ENCODE measurements around the gene COMMD7. TPM values are rescaled to one million over a fixed set of nuclear protein-coding genes. Genes with fewer than 3 reads are reported as not detected.
A peak's percentile ranks its signal among the peaks of the same experiment; 100 is the strongest.

The COMMD7 gene
- total and polyA plus RNA-seq, 4 donors: 26.1 to 53.4 (median 43.0) TPM

DNA sequence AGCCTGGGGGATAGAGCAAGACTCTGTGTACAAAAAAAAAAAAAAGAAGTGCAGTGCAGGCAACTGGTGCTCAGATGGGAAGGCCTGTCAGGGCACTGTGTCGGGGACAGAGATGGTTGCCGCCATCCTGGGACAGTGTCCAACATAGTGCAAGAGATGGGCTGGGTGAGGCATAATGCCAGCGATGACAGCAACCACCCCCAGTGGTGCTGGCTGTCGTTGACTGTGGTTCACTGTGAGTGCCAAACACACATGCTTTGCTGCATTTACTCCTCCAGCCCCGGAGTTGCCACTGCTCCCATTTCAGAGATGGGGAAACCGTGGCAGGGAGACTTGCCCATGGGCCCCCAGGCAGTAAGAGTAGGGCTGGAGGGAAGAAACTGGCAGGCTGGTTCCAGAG lies 64.3 kb downstream of the COMMD7 start:
- WGBS, 2 donors: 48 to 63% methylated on average over 6 of the region's 6 CpGs
- TF ChIP-seq, protein P1, sequence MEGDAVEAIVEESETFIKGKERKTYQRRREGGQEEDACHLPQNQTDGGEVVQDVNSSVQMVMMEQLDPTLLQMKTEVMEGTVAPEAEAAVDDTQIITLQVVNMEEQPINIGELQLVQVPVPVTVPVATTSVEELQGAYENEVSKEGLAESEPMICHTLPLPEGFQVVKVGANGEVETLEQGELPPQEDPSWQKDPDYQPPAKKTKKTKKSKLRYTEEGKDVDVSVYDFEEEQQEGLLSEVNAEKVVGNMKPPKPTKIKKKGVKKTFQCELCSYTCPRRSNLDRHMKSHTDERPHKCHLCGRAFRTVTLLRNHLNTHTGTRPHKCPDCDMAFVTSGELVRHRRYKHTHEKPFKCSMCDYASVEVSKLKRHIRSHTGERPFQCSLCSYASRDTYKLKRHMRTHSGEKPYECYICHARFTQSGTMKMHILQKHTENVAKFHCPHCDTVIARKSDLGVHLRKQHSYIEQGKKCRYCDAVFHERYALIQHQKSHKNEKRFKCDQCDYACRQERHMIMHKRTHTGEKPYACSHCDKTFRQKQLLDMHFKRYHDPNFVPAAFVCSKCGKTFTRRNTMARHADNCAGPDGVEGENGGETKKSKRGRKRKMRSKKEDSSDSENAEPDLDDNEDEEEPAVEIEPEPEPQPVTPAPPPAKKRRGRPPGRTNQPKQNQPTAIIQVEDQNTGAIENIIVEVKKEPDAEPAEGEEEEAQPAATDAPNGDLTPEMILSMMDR (IDR thresholded peaks at IDR 0.05; ENCODE audit: control extremely low read depth, extremely low read depth): no peak
- Histone ChIP-seq H3K36me3 (ENCODE audit: control insufficient read depth in 4 of 4, insufficient read depth in 4 of 4, low read length in 4 of 4) (no peaks in the 10 kb centered on the region), H3K27me3 (ENCODE audit: control insufficient read depth in 3 of 3, insufficient read depth in 3 of 3, low read length in 2 of 3) (no peaks in the 10 kb centered on the region), H3K27ac (ENCODE audit: low read depth in 1 of 2, low read length in 1 of 2) (no peak overlapping the region), H3K4me1 (ENCODE audit: control insufficient read depth in 5 of 5, insufficient read depth in 5 of 5, low read length in 5 of 5) (peaks cover 0 to 9% (median 0%) of the 10 kb centered on the region in 5 donors), H3K4me3 (no peak overlapping the region), H3K9ac (ENCODE audit: insufficient read depth in 1 of 2, low read length in 2 of 2) (no peak overlapping the region), H3K9me3 (ENCODE audit: control insufficient read depth in 4 of 4, insufficient read depth in 3 of 4, low read length in 3 of 4) (no peaks in the 10 kb centered on the region)
- DNase-seq (peak; percentile 41 to 49 (median 48)), ATAC-seq (ENCODE audit: insufficient read depth, low FRiP score) (no peak)

DNA sequence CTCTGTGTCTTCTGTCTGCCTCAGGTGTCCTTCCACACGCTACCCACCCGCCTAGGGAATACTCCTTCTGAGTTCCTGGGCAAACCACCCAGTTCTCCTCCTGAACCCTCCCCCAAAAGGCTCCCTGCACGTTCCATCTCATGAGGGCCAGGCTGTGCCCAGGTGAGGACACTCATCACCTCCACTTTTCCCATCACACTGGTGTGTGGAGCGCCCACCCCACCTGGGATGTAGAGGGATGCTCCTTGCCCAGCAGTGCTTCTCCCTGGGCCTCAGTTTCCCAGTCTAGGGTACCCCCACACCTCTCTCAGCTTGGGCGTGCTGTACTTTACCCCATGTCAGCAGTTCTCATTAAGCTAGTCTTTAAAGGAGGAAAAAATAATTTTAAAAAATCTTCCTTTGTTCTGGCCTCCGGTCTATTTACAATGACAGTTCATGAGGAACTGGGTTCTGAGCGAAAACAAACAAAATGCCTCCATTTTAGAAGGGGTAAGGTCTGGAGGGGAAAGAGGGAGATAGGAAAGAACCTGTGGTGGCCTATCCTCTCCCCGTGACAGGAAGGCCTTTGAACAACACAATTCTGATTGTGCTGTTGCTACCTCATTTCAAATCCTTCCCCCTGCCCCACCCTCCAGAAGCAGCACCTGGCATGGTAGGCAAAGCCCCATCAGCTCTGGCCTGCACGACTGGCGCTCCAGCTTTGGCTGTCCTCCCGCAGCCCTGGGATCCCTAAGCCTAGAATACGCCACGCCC lies 67.9 kb downstream of the COMMD7 start:
- no peak overlapping the region for H3K9ac ChIP-seq (ENCODE audit: insufficient read depth in 1 of 2, low read length in 2 of 2)
- H3K4me3 ChIP-seq: no peak overlapping the region
- 84 to 87% methylated on average over 13 of the region's 13 CpGs for WGBS, 2 donors
- no peaks in the 10 kb centered on the region for H3K4me1 ChIP-seq (ENCODE audit: control insufficient read depth in 5 of 5, insufficient read depth in 5 of 5, low read length in 5 of 5)
- no peak for ATAC-seq (ENCODE audit: insufficient read depth, low FRiP score)
- no peak overlapping the region for H3K27ac ChIP-seq (ENCODE audit: low read depth in 1 of 2, low read length in 1 of 2)
- no peaks in the 10 kb centered on the region for H3K9me3 ChIP-seq (ENCODE audit: control insufficient read depth in 4 of 4, insufficient read depth in 3 of 4, low read length in 3 of 4)
- DNase-seq: no peak
- no peaks in the 10 kb centered on the region for H3K36me3 ChIP-seq (ENCODE audit: control insufficient read depth in 4 of 4, insufficient read depth in 4 of 4, low read length in 4 of 4)
- no peaks in the 10 kb centered on the region for H3K27me3 ChIP-seq (ENCODE audit: control insufficient read depth in 3 of 3, insufficient read depth in 3 of 3, low read length in 2 of 3)
- TF ChIP-seq, protein P1 (IDR thresholded peaks at IDR 0.05; ENCODE audit: control extremely low read depth, extremely low read depth): no peak

DNA sequence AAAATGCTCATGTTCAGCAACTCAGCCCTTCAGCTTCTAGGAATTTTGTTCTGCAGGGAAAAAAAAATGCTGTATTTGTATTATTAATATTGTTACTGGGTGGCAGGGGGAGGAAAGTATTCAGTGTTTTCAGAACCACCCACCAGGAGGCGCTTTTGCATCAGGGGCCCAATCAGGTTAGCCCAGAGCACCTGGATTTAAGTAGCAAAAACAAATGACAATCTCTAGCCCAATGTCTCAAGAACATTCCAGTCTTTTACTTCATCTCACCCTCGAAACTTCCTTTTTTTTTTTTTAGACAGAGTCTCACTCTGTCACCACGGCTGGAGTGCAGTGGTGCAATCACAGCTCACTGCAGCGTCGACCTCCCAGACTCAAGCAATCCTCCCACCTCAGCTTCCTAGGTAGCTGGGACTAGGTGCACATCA lies 68.9 kb downstream of the COMMD7 start:
- Histone ChIP-seq H3K27me3 (ENCODE audit: control insufficient read depth in 3 of 3, insufficient read depth in 3 of 3, low read length in 2 of 3) (no peaks in the 10 kb centered on the region), H3K36me3 (ENCODE audit: control insufficient read depth in 4 of 4, insufficient read depth in 4 of 4, low read length in 4 of 4) (no peaks in the 10 kb centered on the region), H3K9ac (ENCODE audit: insufficient read depth in 1 of 2, low read length in 2 of 2) (no peak overlapping the region), H3K9me3 (ENCODE audit: control insufficient read depth in 4 of 4, insufficient read depth in 3 of 4, low read length in 3 of 4) (no peaks in the 10 kb centered on the region), H3K4me1 (ENCODE audit: control insufficient read depth in 5 of 5, insufficient read depth in 5 of 5, low read length in 5 of 5) (no peaks in the 10 kb centered on the region), H3K27ac (ENCODE audit: low read depth in 1 of 2, low read length in 1 of 2) (no peak overlapping the region), H3K4me3 (no peak overlapping the region)
- 9 to 23% methylated on average over 5 of the region's 5 CpGs for WGBS, 2 donors
- TF ChIP-seq, protein P1 (IDR thresholded peaks at IDR 0.05; ENCODE audit: control extremely low read depth, extremely low read depth): peak; percentile 44
- ATAC-seq (ENCODE audit: insufficient read depth, low FRiP score) (peak; percentile 24), DNase-seq (peak in 2 of 3 donors; percentile 34 to 37)
